ENCODE results near the gene PDE10A.

- TF ChIP-seq EP300 (IDR thresholded peaks at IDR 0.05): no peak
- TF ChIP-seq CTCF (IDR thresholded peaks at IDR 0.05): no peak
Observed at GRCh38 chr6:165695722-165696515, 32.9 kb upstream of the PDE10A start.

All from ovary (tissue), 3 donors.